Measurements from ENCODE around the gene TMC6. TPM values are rescaled to one million over a fixed set of nuclear protein-coding genes. Genes with fewer than 3 reads are reported as not detected.

The TMC6 gene
- total and polyA plus RNA-seq, 2 of the 13 experiments (the other 11 are each of a cell fraction or from before 2014, with no cell fraction given), result 48.4 to 99.1 TPM

GRCh38 chr17:78101112-78101511, 27.4 kb downstream of the TMC6 start:
- no peak overlapping the region for H3K4me2 ChIP-seq (ENCODE audit: low read depth, low read length)
- H3K27ac ChIP-seq (ENCODE audit: extremely low read length, insufficient read depth, low read length), result no peak overlapping the region
- ChIA-PET POLR2A (no interaction called here), CTCF (ENCODE audit: low intra/inter-chr PET ratio, low total read pairs) (no interaction called here)
- no peak for DNase-seq (ENCODE audit: low spot score)
- no peak overlapping the region for H3K4me3 ChIP-seq (replicated peaks in 1 of 3; ENCODE audit: insufficient read depth in 1 of 3, low read depth in 2 of 3, low read length in 3 of 3)
- no peaks in the 10 kb centered on the region for H3K79me2 ChIP-seq (ENCODE audit: insufficient read depth, low read length)
- H2AFZ ChIP-seq (ENCODE audit: low read length), result no peak overlapping the region
- intact Hi-C loops (cut with micrococcal nuclease; ENCODE audit: unreplicated experiment), result no loop called here
- H3K4me1 ChIP-seq (ENCODE audit: insufficient read depth, low read length), result peaks cover 22% of the 10 kb centered on the region
- WGBS (ENCODE audit: low lambda C conversion rate), result 96% methylated on average over 5 of the region's 5 CpGs
- no TSS peak for BruUV-seq (replicated peaks)
- no peaks in the 10 kb centered on the region for H3K27me3 ChIP-seq (ENCODE audit: control insufficient read depth in 1 of 2, insufficient read depth in 2 of 2, low read length in 2 of 2)
- in situ Hi-C loops (cut with HindIII; ENCODE audit: extremely low pct_ligation_motif_present, low pct_unique_long_range_greater_than_20kb), result no loop called here
- no peak for ATAC-seq
- H3K9ac ChIP-seq (ENCODE audit: insufficient read depth, low read depth, low read length), result no peak overlapping the region
- no peak for FAIRE-seq
- no peak for TF ChIP-seq ZNF253 (CRISPR knock-in tag; IDR thresholded peaks at IDR 0.05; ENCODE audit: borderline replicate concordance)
- no peak for TF ChIP-seq SIX4 (CRISPR knock-in tag; IDR thresholded peaks at IDR 0.05)
- TF ChIP-seq SP5 (CRISPR knock-in tag; IDR thresholded peaks at IDR 0.05; ENCODE audit: borderline replicate concordance, low read depth), result no peak
- no peak for TF ChIP-seq TSC22D2 (CRISPR knock-in tag; IDR thresholded peaks at IDR 0.05; ENCODE audit: borderline replicate concordance)
- no peak for TF ChIP-seq PHF8 (CRISPR knock-in tag; IDR thresholded peaks at IDR 0.05)
- TF ChIP-seq ZNF280B (CRISPR knock-in tag; IDR thresholded peaks at IDR 0.05; ENCODE audit: borderline replicate concordance), result no peak
- TF ChIP-seq ERF (CRISPR knock-in tag; IDR thresholded peaks at IDR 0.05), result no peak
- TF ChIP-seq CBX2 (IDR thresholded peaks at IDR 0.05; ENCODE audit: low read depth, low read length), result no peak
- no peak for TF ChIP-seq CBX2 (CRISPR knock-in tag; IDR thresholded peaks at IDR 0.05; ENCODE audit: low read depth)
- H4K20me1 ChIP-seq (ENCODE audit: insufficient read depth, low read length), result no peaks in the 10 kb centered on the region
- H3K9me3 ChIP-seq (ENCODE audit: low read length), result peaks cover 7% of the 10 kb centered on the region; the same call in 1 of the 2 replicates
- H3K36me3 ChIP-seq (replicated peaks in 1 of 2; ENCODE audit: control insufficient read depth in 1 of 2, insufficient read depth in 2 of 2, low read length in 2 of 2), result peaks cover 21 to 49% of the 10 kb centered on the region in 2 experiments

Measured in HepG2 (cell line).